ENCODE measurements around the gene CYTH2.
"Not testable (repeated sequence)": the region's sequence is repeated elsewhere in the genome, so short reads cannot be mapped to it uniquely, and the experiment has no call there.

CYTH2 gene

DNA sequence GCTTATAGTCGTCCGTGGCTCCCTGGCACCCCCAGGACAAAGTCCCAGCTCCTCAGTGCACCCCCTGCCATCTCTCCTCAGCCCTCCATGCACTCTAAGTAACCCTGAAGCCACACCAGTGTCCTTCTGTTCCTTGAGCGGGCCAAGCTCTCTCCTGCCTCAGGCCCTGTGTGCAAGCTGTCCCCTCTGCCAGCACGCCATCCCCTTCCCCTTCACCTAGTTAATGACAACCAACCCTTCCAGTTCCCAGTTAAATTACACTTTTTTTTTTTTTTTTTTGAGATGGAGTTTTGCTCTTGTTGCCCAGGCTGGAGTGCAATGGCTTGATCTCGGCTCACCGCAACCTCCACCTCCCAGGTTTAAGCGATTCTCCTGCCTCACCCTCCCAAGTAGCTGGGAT is 19.3 kb downstream of the CYTH2 start:
- H3K27ac Mint-ChIP-seq; DNase-seq (ENCODE audit: low spot score); H3K4me3 Mint-ChIP-seq; H3K36me3 Mint-ChIP-seq (ENCODE audit: low read depth); H3K9me3 Mint-ChIP-seq: not testable (repeated sequence)
- peaks cover 24% of the 10 kb centered on the region for H3K4me1 Mint-ChIP-seq (ENCODE audit: low read depth)
- peaks cover 27% of the 10 kb centered on the region for H3K27me3 Mint-ChIP-seq (ENCODE audit: low read depth)

DNA sequence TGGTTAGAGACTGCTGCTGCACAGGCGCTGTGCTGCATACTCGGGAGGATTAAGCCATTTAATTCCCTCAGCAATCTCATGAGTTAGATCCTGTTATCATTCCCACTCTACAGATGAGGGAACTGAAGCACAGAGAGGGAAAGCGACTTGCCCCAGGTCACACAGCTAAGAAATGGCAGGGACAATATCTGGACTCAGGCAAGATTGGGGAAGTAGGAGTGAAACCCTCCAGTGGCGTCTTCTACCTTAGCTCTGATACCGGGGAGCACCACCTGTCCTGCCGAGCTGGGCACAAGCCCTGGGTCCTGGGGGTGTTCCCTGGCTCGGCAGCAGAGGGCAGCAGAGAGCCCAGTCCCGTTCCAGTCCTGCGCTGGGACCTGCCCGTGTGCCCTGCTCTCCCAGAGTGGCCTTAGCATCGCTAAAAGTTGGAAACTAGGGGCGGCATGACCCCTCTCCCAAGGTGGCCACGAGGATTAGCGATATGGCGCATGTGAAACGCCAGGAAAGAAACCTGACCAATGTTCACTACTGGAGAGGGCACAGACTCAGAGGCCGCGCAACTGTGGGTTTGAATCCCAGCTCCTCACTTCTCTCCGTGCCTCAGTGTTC is 20.5 kb downstream of the CYTH2 start:
- H3K4me1 Mint-ChIP-seq (ENCODE audit: low read depth): peaks cover 25% of the 10 kb centered on the region
- H3K27ac Mint-ChIP-seq: no peak overlapping the region
- peak; percentile 74 for DNase-seq (ENCODE audit: low spot score)

DNA sequence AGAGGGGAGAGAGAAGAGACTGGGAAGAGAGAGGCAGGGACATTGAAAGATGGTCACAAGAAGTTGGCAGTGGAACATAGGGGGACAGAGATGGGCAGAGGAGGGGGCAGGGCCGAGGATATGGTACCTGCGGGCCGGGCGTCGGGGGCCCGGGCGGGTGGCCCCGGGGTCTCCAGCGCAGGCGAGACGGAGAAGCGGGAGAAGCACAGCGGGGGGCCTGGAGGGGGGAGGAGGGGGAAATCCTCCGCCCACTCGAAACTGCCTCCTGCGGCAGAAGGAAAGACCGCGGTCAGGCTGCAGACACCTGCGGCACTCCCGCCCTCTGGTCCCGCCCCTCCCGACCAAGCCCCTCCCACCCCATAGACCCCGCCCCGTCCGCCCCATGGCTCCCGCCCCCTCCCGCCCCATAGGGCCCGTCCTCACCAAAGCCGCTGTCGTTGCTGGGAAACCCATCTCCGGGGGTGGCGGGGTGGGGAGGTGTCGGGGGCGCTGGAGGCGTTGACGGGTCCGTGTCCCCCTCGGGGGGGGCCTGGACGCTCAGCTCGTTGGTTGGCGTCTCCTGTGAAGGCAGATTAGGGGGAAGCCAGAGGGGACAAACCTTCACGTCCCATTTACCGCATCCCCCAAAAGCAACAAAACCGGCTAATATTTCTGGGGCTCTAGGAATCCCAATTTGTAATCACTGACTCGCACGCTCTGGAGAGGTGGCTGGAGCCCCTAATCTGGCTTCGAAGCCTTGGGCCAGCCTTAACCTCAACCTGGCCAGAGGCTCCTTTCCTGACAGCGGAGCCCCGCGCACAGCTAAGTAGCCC is 22.0 kb downstream of the CYTH2 start:
- H3K36me3 Mint-ChIP-seq (ENCODE audit: low read depth): no peaks in the 10 kb centered on the region
- H3K9me3 Mint-ChIP-seq: no peaks in the 10 kb centered on the region
- H3K27ac Mint-ChIP-seq: no peak overlapping the region
- peak overlapping the region; percentile 43 for H3K4me3 Mint-ChIP-seq
- H3K27me3 Mint-ChIP-seq (ENCODE audit: low read depth): peaks cover 46% of the 10 kb centered on the region
- peaks cover 29% of the 10 kb centered on the region for H3K4me1 Mint-ChIP-seq (ENCODE audit: low read depth)
- peak; percentile 26 for DNase-seq (ENCODE audit: low spot score)

More for the DNA sequence above, 20.5 kb downstream of the CYTH2 start:
- Mint-ChIP-seq H3K9me3 (no peaks in the 10 kb centered on the region), H3K27me3 (ENCODE audit: low read depth) (peaks cover 33% of the 10 kb centered on the region), H3K4me3 (no peak overlapping the region), H3K36me3 (ENCODE audit: low read depth) (no peaks in the 10 kb centered on the region)

DNA sequence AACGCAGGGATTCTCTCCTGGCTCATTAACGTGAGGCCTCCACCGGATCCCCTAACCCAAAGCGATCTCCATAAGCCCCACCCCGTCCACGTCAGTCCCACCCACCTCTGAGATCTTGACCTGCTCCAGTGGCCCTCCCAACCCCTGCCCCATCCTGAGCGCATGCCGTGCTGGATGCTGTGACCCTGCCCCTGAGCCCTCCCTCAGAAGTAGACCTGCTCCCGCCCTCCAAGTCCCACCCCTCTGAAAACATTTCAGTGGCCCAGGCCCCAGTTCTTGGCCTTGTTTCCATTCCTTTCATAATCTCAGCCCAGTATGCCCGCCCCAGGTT is 22.6 kb downstream of the CYTH2 start:
- Mint-ChIP-seq H3K27me3 (ENCODE audit: low read depth) (peaks cover 46% of the 10 kb centered on the region), H3K9me3 (no peaks in the 10 kb centered on the region), H3K4me1 (ENCODE audit: low read depth) (peaks cover 29% of the 10 kb centered on the region), H3K36me3 (ENCODE audit: low read depth) (no peaks in the 10 kb centered on the region), H3K27ac (peak overlapping the region; percentile 34), H3K4me3 (peak overlapping the region; percentile 61)
- no peak for DNase-seq (ENCODE audit: low spot score)

DNA sequence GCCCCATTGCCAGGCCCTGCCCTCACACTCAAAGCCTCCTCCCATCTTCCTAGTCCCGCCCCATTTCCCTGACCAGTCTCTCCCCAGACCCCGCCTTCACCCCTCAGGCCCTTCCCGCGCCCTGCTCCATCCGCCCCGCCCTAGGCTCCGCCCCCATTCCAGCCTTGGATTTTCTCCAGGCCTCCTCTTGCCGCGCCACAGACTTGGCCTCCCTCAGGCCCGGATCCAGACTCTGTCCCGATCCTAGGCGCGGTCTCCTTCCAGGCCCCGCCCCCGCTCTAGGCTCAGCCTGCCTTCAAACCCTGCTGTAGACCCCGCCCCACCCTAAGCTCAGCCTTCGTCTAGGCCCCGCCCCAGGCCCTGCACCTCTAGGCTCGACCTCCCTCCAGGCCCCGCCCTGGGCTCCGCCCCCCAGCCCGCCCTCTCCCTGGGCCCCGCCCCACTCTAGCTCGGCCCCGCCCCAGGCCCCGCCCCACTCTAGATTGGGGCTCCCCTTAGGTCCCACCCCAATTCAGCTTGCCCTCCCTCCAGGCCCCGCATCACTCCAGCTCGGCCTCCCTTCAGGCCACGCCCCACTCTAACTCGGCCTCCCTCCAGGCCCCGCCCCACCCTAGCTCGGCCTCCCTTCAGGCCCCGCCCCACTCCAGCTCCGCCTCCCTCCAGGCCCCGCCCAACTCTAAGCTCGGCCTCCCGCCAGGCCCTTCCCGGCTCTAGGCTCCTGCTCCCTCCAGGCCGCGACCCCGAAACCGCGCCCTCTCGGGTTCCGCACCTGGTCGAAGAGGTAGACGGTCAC is 24.0 kb downstream of the CYTH2 start:
- Mint-ChIP-seq H3K27ac (peak overlapping the region; percentile 78), H3K27me3 (ENCODE audit: low read depth) (peaks cover 47% of the 10 kb centered on the region), H3K4me3 (peak overlapping the region; percentile 79), H3K36me3 (ENCODE audit: low read depth) (no peaks in the 10 kb centered on the region), H3K4me1 (ENCODE audit: low read depth) (peaks cover 29% of the 10 kb centered on the region), H3K9me3 (no peaks in the 10 kb centered on the region)
- DNase-seq (ENCODE audit: low spot score): peak; percentile 76

DNA sequence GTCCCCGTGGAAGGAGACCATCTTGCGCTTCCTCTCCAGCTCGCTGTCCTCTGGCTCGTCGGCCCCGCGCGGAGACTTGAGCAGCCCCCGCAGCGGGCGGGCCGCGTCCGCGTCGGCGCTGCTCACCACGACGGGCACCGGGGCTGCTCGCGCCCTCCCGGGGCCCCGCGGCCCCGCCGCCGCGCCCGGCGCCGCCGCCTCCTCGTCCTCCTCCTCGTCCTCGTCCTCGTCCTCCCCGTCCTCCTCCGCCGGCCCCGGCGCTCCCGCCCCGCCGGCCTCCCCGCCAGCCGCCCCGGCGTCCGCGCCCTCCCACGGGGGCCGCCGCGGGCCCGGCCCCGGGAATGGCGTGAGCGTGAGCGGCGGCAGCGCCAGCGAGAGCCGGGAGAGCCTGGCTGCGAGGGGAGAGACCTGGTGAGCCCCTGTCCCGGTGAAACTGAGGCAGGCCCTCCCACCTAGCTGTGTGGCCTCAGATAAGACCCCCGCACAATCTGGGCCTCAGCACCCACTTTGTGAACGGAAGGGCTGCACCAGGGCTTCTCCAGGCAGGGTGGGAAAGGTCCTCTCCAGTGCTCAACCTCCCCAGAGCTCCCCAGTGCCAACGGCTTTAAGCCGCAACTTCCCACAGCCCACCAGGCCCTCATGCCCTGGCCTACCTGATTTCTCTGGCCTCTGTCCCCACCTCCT is 24.7 kb downstream of the CYTH2 start:
- Mint-ChIP-seq H3K27ac (no peak overlapping the region), H3K4me1 (ENCODE audit: low read depth) (peaks cover 29% of the 10 kb centered on the region), H3K36me3 (ENCODE audit: low read depth) (no peaks in the 10 kb centered on the region), H3K27me3 (ENCODE audit: low read depth) (peaks cover 45% of the 10 kb centered on the region), H3K4me3 (peak overlapping the region; percentile 80), H3K9me3 (no peaks in the 10 kb centered on the region)
- DNase-seq (ENCODE audit: low spot score): no peak

DNA sequence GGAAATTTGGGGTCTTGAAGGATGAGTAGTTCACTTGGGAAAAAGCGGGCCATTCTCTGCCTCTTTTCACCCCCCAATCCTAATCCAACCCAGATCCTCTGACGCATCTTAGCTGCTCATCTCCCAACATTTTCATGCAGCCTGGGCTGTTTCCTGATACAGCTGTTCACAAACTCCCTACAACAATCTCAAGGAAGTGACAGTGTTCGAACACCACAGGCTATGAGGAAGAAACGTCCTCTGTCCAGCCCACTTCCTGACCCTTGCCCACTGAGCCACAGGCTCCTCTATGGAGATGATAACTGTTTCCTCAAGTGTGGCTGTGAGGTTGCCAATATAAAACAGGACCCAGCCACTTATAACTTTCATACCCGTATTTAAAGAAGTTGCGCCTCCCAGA is 26.2 kb downstream of the CYTH2 start:
- Mint-ChIP-seq H3K4me3 (no peak overlapping the region), H3K27ac (no peak overlapping the region), H3K9me3 (no peaks in the 10 kb centered on the region), H3K4me1 (ENCODE audit: low read depth) (peaks cover 21% of the 10 kb centered on the region), H3K27me3 (ENCODE audit: low read depth) (peaks cover 42% of the 10 kb centered on the region), H3K36me3 (ENCODE audit: low read depth) (no peaks in the 10 kb centered on the region)
- no peak for DNase-seq (ENCODE audit: low spot score)

DNA sequence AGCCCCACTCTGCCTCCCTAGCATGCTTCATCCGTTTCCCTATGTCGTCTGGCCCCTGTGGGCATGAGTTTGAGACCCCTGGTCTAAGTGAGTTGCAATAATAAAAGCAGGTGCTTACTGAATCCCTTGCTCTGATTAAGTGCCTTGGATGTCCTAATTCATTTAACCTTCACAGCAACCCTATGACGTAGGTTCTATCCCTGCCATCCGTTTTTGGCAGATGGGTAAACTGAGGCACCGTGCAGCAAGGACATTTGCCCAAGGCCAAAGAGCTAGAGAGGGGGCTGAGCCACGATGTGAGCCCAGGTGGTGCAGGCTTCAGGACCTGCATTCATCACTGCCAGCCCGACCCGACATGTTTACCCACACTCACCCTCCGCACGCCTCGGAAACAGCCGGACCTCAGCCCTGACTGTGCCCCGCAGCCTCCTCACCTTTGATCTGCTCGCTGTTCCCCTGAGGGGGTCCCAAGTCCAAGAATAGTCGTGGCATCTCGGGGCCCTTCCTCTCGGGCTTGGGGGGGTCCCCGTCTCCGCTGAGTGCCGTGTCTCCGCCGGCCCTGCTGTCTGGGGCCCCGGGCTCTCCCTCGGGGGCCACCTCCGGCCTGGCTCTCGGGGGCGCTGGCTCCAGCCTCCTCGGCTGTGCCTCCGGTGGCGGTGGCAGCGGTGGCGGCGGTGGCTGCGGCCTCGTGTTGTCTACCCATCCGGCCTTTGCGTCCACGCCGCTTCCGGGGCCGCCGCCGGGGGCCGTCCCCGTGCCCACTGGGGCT is 28.0 kb downstream of the CYTH2 start:
- peaks cover 15% of the 10 kb centered on the region for H3K4me1 Mint-ChIP-seq (ENCODE audit: low read depth)
- H3K9me3 Mint-ChIP-seq: no peaks in the 10 kb centered on the region
- H3K27ac Mint-ChIP-seq: no peak overlapping the region
- no peak overlapping the region for H3K4me3 Mint-ChIP-seq
- DNase-seq (ENCODE audit: low spot score): no peak
- no peaks in the 10 kb centered on the region for H3K36me3 Mint-ChIP-seq (ENCODE audit: low read depth)
- H3K27me3 Mint-ChIP-seq (ENCODE audit: low read depth): peaks cover 29% of the 10 kb centered on the region

DNA sequence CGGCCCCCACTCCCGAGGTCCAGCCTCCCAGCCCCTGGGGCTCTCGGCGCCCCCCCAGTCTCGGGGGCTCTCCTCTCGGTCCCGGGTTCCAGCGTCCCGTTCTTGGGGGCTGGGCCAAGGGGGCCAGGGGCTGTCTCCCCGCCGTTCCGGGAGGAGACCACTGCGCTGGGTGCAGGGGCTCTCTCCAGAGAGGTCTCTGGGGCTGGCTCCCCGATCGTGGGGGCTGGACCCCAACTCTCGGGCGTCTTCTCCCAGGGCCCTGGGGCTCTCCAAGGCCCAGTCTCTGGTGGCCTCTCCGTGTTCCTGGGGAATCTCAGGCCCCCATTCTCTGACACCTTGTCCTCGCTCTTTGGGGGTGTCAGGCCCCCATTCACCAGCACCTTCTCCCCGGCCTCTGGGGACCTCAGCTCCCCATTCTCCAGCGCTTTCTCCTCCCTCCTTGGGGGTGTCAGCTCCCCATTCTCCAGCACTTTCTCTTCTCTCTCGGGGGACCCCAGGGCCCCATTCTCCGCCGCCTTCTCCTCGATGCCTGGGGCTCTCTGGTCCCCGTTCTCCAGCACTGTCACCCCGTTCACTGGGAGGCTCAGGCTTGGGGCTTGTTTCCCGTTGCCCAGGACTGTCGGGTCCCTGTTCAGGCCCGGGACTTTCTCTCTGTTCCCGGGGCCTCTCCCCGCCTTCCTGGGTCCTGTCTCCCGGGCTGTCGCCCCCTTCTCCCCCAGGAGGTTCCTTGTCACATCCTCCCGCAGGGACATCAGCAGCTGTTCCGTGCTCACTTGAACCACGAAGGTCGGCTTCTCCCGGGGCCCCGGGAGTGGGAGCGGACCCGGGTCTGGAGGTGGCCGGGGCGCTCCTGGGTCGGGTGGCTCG is 28.8 kb downstream of the CYTH2 start:
- Mint-ChIP-seq H3K4me3 (no peak overlapping the region), H3K27ac (no peak overlapping the region), H3K4me1 (ENCODE audit: low read depth) (peaks cover 10% of the 10 kb centered on the region), H3K27me3 (ENCODE audit: low read depth) (peaks cover 22% of the 10 kb centered on the region), H3K9me3 (no peaks in the 10 kb centered on the region), H3K36me3 (ENCODE audit: low read depth) (no peaks in the 10 kb centered on the region)
- no peak for DNase-seq (ENCODE audit: low spot score)

DNA sequence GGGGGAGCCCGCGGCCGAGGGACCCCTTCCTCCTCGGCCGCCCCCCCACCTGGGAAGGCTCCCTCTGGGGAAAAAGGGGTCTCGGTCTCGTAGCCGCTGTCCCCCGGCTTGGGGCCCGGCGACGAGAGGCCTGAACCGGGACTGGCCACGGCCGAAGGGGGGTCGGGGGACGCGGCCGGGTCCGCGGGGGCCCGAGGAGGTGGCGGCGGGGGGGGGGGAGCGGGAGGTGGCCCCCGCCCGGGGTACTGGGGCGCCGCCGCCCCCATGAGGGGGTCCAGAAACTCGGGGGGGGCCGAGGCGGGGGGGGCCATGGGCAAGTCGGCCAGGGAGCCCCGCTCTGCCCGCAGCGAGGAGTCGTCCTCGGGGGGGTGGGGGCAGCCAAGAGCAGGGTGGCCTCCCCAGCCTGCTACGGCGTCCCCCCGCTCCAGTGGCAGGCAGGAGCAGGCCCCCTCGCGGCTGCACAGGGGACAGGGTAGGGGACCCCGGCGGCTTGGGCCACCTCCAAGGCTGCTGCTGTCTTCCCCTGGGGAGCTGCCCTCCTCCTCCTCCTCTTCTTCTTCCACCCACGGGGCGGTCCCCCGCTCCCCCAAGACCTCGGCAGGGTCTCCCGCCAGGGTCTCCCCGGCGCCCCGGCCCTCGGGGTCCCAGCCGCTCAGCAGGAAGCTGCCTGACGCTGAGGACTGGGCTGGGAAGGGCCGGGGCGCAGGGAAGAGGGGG is 29.6 kb downstream of the CYTH2 start:
- Mint-ChIP-seq H3K9me3 (no peaks in the 10 kb centered on the region), H3K27ac (no peak overlapping the region), H3K36me3 (ENCODE audit: low read depth) (no peaks in the 10 kb centered on the region), H3K4me1 (ENCODE audit: low read depth) (peaks cover 10% of the 10 kb centered on the region), H3K27me3 (ENCODE audit: low read depth) (peaks cover 21% of the 10 kb centered on the region), H3K4me3 (no peak overlapping the region)
- no peak for DNase-seq (ENCODE audit: low spot score)

DNA sequence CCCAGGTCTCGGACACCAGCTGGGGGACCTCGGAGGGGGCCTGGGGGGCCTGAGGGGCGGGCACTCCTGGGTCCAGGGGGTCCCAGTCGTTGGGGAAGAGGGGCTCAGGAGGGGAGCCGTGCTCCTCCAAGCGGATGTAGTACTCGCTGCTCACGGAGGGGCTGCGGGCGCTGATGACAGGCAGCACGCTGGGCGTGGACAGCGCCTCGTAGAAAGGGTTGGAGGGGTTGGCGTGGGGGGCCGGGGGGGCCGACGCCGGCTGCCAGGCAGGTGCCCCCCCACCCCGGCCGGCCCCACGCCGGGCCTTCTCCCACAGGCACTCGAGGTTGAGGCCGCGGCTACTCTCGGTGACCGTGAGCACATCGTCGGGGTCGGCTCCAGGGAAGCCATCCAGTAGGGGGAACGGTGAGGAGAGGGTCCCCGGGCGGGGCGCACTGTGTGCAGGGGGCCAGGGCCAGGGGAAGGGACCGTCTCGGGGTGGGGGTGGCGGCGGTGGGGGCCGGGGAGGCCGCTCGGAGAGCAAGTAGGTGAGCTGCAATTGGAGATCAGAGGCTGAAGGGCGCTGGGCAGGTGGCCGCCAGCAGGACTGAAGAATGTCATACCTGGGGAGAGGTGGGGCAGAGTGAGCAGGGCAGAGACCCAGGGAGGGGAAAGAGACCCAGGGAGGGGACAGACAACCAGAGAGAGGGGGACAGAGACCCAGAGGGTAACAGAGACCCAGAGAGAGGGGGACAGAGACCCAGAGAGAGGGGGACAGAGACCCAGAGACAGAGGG is 30.3 kb downstream of the CYTH2 start:
- Mint-ChIP-seq H3K4me1 (ENCODE audit: low read depth) (peaks cover 8% of the 10 kb centered on the region), H3K27ac (no peak overlapping the region), H3K4me3 (no peak overlapping the region), H3K27me3 (ENCODE audit: low read depth) (peaks cover 17% of the 10 kb centered on the region), H3K9me3 (no peaks in the 10 kb centered on the region), H3K36me3 (ENCODE audit: low read depth) (no peaks in the 10 kb centered on the region)
- DNase-seq (ENCODE audit: low spot score): no peak

All from T-helper 2 cell treated with Interferon-gamma antibody and Interleukin-4, amounts not matched to agents 5 μg/mL and 100 μg/mL, for 36 hours (primary cell).